Right lobe of liver (tissue), 6 donors: ENCODE data around the gene GALNT10. TPM values are rescaled to one million over a fixed set of nuclear protein-coding genes. Genes with fewer than 3 reads are reported as not detected.

Experiments
- ATAC-seq, 4 donors: fragments of 200-7000 bp; cut with Tn5 transposase; one replicate each; pipeline ENCODE4 v1.9.1; 2020; ENCODE audit warnings: mild to moderate bottlenecking in 4 of 4, moderate library complexity in 4 of 4
- DNase-seq, 3 donors: peaks; one replicate each; pipeline ENCODE4 v3.0.0-alpha.2; 2020
- H3K27ac ChIP-seq, 3 donors: fragments of 200-600 bp; one replicate each; pipeline ENCODE4 v1.8.0; 2022
- H3K27me3 ChIP-seq, 2 donors: fragments of 200-600 bp; one replicate each; pipeline ENCODE4 v1.8.0; 2022
- H3K36me3 ChIP-seq, 4 donors: fragments of 200-600 bp; sonication (generic) in 1 of 4; one replicate each; pipeline versions ENCODE4 v1.5.1 to v1.8.0; 2017 to 2022; ENCODE audit warnings: control low read depth in 1 of 4
- H3K4me1 ChIP-seq, 4 donors: fragments of 200-600 bp; sonication (generic) in 1 of 4; one replicate each; pipeline versions ENCODE4 v1.5.1 to v1.8.0; 2017 to 2022; ENCODE audit warnings: control low read depth in 1 of 4
- H3K4me3 ChIP-seq, 3 donors: fragments of 200-600 bp; one replicate each; pipeline ENCODE4 v1.8.0; 2022
- H3K9me3 ChIP-seq, 4 donors: fragments of 200-600 bp; sonication (generic) in 1 of 4; one replicate each; pipeline versions ENCODE4 v1.5.1 to v1.8.0; 2017 to 2022; ENCODE audit warnings: control low read depth in 1 of 4
- CTCF ChIP-seq, 4 donors: fragments of 200-600 bp in 3 of 4; fragments of 450-650 bp in 1 of 4; IDR thresholded peaks; one replicate each; pipeline versions ENCODE4 v1.5.1 to v1.8.0; 2016 to 2022; ENCODE audit warnings: antibody characterized with exemption in 4 of 4, mild to moderate bottlenecking in 2 of 4
- POLR2A ChIP-seq: fragments of 450-650 bp; IDR thresholded peaks from one replicate; pipeline ENCODE4 v1.6.1; 2017; ENCODE audit warnings: antibody characterized with exemption, mild to moderate bottlenecking
- WGBS: methylation state at CpG from one replicate; pipeline ENCODE4 v1.1.6; 2018; ENCODE audit warnings: low coverage, low lambda C conversion rate; ENCODE audit not compliant: insufficient coverage; ENCODE audit errors: missing lambda C conversion rate; 5-methylcytosine and 5-hydroxymethylcytosine counted together
- intact Hi-C, 2 donors: fragments of 100-400 bp; cut with DNase I; formaldehyde crosslinking; loops; one replicate each; pipeline versions ENCODE4 v1.11.2 to v1.14.1; 2022
- total RNA-seq, 6 experiments: library from RNA; depleted of rRNA in 2 of 6; stranded (reverse); fragments of >200 nt in 2 of 6; fragmentation: NEBNext Ultra II Directional in 3 of 6; extraction: Animal tissue kit (Norgen Biotek cat#: 25700) in 3 of 6; gene quantifications; one replicate each; pipeline versions ENCODE4 v1.1.0 to v1.2.4, GENCODE V29; 2016 to 2023
- donor health status: DM: no; HTN: yes; CAD: no.
- donor health status: DM: no; HTN: no; CAD: no.
- donor health status: DM: no; HTN: no; CAD: no.
- donor health status: DM: no; HTN: yes; CAD: no.
- donor health status: DM: no; HTN: yes; CAD: no.

The GALNT10 gene
- total RNA-seq, 6 experiments from 2014 or later = 4.0 to 9.7 (median 7.1) TPM

DNA sequence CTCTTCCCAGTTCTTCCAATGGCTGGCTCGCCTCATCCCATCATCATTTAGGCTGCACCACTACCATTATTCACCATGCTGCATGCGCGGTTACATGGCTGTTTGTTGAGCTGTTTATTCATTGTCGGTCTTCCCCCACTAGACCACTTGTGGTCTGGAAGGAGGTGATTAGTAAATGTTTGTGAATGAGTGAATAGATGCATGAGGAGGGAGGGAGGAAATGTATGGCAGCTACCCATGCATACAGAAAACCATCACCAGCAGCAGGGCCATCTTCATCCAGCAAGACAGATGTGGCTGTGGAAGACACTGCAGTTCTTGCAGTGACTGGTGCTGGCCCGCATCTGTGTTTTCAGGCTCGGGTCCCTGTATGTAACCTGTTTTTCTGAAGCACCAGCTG lies 141.9 kb downstream of the GALNT10 start:
- peaks cover 0 to 4% (median 0%) of the 10 kb centered on the region in 4 donors for H3K4me1 ChIP-seq
- no peak for DNase-seq
- intact Hi-C loops = no loop called here
- no peaks in the 10 kb centered on the region for H3K9me3 ChIP-seq
- H3K4me3 ChIP-seq = no peak overlapping the region
- H3K27ac ChIP-seq = no peak overlapping the region
- no peaks in the 10 kb centered on the region for H3K27me3 ChIP-seq
- 100% methylated on average over 4 of the region's 6 CpGs for WGBS
- H3K36me3 ChIP-seq = no peaks in the 10 kb centered on the region
- TF ChIP-seq CTCF (IDR thresholded peaks at IDR 0.05) (no peak), POLR2A (no peak)
- no peak for ATAC-seq

DNA sequence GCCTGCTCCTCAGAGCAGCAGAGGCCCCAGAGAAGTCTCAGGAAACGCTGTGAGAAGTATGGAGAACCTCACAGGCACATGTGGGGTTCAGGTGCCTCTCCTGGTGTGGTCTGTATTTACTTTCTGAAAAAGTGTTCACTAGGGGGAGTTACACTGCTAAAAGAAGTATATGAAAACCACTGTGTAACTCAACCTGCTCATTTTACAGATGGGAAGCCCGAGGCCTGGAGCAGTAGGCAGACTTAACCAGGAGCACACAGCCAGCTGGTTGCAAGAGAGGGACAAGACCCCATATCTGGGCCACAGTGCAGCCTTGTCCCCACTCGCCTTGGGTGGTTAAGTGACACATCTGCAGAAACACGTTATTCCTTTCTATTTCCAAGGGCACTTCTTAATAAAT lies 142.5 kb downstream of the GALNT10 start:
- TF ChIP-seq CTCF (IDR thresholded peaks at IDR 0.05) (no peak), POLR2A (no peak)
- DNase-seq = no peak
- ATAC-seq = no peak
- Histone ChIP-seq H3K27me3 (no peaks in the 10 kb centered on the region), H3K36me3 (no peaks in the 10 kb centered on the region), H3K9me3 (no peaks in the 10 kb centered on the region), H3K4me1 (peaks cover 0 to 4% (median 0%) of the 10 kb centered on the region in 4 donors), H3K4me3 (no peak overlapping the region), H3K27ac (no peak overlapping the region)
- WGBS = 75% methylated on average over 4 of the region's 4 CpGs
- intact Hi-C loops = no loop called here

DNA sequence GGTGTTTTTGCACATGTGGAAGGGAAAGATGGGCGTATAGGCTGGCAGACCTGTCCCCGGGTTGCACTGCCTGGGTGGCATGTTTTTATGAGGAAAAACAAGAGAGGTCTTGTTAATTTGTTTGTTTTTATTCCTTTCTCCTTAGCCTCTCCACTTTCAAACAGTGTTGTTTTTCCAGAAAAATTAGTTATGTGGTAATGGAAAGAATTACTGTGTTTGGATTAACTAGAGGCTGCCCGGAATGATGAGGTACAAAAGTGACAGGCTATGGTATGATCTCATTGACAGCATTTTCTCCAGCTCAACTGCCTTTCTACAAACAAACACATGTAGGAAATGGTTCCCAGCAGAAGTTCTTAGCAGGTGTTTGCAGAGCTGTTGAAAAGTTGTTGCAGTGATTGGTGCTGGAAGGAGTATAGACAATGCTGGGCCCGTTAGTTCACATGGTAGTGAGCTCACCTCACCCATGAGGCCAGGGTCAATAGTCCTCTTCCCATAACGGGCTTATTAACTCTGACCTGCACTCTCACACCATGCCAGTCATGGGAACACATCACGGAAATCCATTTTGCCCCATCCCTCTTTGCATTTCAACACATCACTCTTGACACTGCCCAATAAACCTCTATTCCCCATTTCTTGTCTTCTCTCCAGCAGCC lies 144.0 kb downstream of the GALNT10 start:
- ATAC-seq = no peak
- H3K4me3 ChIP-seq = no peak overlapping the region
- no peaks in the 10 kb centered on the region for H3K4me1 ChIP-seq
- WGBS = 75% methylated on average over 6 of the region's 6 CpGs
- DNase-seq = no peak
- H3K27me3 ChIP-seq = no peaks in the 10 kb centered on the region
- intact Hi-C loops = no loop called here
- H3K9me3 ChIP-seq = no peaks in the 10 kb centered on the region
- no peaks in the 10 kb centered on the region for H3K36me3 ChIP-seq
- no peak overlapping the region for H3K27ac ChIP-seq
- TF ChIP-seq POLR2A (no peak), CTCF (IDR thresholded peaks at IDR 0.05) (no peak)

DNA sequence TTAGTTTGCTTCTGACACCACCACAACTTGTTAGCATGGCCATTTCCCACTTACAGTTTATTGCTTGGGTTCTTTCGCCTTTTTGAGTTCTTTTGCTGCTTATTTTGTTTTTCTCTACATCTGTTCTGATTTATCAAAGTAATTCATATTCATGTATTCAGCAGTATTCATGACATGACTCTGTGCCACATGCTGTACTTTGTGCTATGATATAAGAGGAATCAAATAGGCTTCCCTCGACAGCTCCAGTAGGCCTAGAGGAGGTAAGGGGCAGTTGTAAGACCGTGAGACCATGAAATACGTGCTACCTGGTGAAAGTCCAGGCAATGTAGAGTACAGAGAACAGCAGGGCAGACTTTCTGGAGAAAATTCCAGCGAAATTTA lies 144.5 kb downstream of the GALNT10 start:
- 76% methylated on average over 5 of the region's 5 CpGs for WGBS

More for the DNA sequence above, 144.5 kb downstream of the GALNT10 start:
- TF ChIP-seq CTCF (IDR thresholded peaks at IDR 0.05) (no peak), POLR2A (no peak)
- H3K27me3 ChIP-seq = no peaks in the 10 kb centered on the region
- H3K36me3 ChIP-seq = no peaks in the 10 kb centered on the region
- ATAC-seq (no peak), DNase-seq (no peak)
- no peaks in the 10 kb centered on the region for H3K4me1 ChIP-seq
- intact Hi-C loops = no loop called here
- no peaks in the 10 kb centered on the region for H3K9me3 ChIP-seq
- no peak overlapping the region for H3K4me3 ChIP-seq
- H3K27ac ChIP-seq = no peak overlapping the region
